Tracheal epithelial cell (primary cell): ENCODE measurements around the gene NOD2. TPM values are rescaled to one million over a fixed set of nuclear protein-coding genes. Genes with fewer than 3 reads are reported as not detected.

Experiments used
- total RNA-seq: library from RNA; depleted of rRNA; stranded (reverse); fragments of >200 nt; gene quantifications from 2 replicates; pipeline ENCODE4 v1.2.1, GENCODE V29; 2014

Gene NOD2
- total RNA-seq = 4.5 and 14.0 TPM in 2 replicates

DNA sequence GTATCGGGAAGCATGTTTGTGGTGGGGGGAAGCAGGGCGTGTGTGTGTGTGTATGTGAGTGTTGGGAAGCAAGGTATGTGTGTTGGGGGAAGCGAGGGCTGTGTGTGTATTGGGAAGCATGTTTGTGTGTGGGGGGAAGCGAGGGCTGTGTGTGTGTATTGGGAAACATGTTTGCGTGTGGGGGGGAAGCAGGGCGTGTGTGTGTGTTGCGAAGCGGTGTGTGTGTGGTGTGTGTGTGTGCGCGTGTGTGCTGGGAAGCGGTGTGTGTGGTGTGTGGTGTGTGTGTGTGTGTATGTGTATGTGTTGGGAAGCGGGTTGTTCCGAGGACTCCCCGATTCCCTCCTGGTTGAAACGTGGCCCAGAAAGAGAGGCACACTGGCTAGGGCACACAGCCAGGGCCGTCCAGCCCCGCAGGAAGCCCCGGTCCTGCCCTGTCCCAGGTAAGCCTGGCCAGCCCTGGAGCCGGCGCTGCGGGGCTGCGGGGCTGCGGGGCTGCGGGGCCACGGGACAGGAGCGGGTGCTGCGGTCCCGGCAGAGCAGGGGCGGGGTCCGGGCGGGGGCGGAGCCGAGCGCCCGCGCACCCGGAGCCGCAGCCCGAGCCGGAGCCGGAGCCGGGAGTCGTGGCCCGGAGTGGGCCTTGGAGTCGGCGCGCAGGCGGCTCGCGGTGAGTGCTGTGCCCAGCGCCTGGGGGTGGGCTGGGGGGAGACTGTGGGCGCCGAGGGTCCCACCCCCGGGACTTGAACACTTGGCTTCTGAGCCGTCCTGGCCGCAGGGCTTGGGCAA, at the start of gene NOD2:
Gene NOD2 (plus strand): TSS at position 608 of the 783 bp plus-strand sequence. CDS start 5,890 bp downstream, outside the sequence.

GRCh38 chr16:50681021-50681885, 12.2 kb upstream of the NOD2 start, which contains the start of gene SNX20:
Gene SNX20 (minus strand): TSS chr16:50681312. CDS start chr16:50677526, 3,786 bp downstream.

GRCh38 chr16:50741781-50742575, 48.6 kb downstream of the NOD2 start, which contains the start of gene CYLD:
Gene CYLD (plus strand): TSS chr16:50742086. CDS start chr16:50749699, 7,613 bp downstream.

Other genes starting within 250 kb of the NOD2 start
- gene NKD1, start 145.2 kb upstream of the NOD2 start, total RNA-seq = under 0.01 and 0.43 TPM in 2 replicates
- not detected in 2 replicates for gene SNX20, start 12.3 kb upstream of the NOD2 start, total RNA-seq
- gene CYLD, start 48.5 kb downstream of the NOD2 start, total RNA-seq = 22.0 and 55.9 TPM in 2 replicates